ENCODE data around the gene BPIFA2.
"Not testable (repeated sequence)": the region's sequence is repeated elsewhere in the genome, so short reads cannot be mapped to it uniquely, and the experiment has no call there.

BPIFA2 gene

GRCh38 chr20:33167859-33168258, at the start of gene BPIFA2:
Gene BPIFA2 (plus strand): TSS chr20:33168159. CDS start chr20:33169146, 987 bp downstream.
- peaks cover 5% of the 10 kb centered on the region for H3K4me1 ChIP-seq (ENCODE audit: control insufficient read depth, low read length)
- H3K4me2 ChIP-seq (ENCODE audit: low read length): no peak within 1 kb of the TSS
- H3K36me3 ChIP-seq (ENCODE audit: control insufficient read depth, low read length): no peaks in the 10 kb centered on the region
- H3K9me2 ChIP-seq (replicated peaks; ENCODE audit: control insufficient read depth, low read length): no peaks in the 10 kb centered on the region
- no peaks in the 10 kb centered on the region for H4K20me1 ChIP-seq (ENCODE audit: control insufficient read depth, insufficient read depth, low read depth, low read length)
- H3K4me3 ChIP-seq (ENCODE audit: low read length): no peak within 1 kb of the TSS
- no peak for TF ChIP-seq CTCF (IDR thresholded peaks at IDR 0.05; ENCODE audit: low read depth, low read length, poor library complexity, severe bottlenecking)
- no peak for TF ChIP-seq EZH2phosphoT487 (IDR thresholded peaks at IDR 0.05; ENCODE audit: borderline replicate concordance, low read length)
- no peaks in the 10 kb centered on the region for H3K27me3 ChIP-seq (ENCODE audit: control insufficient read depth, low read length)
- H3F3A ChIP-seq (ENCODE audit: control insufficient read depth, insufficient read depth): no peaks in the 10 kb centered on the region
- no peaks in the 10 kb centered on the region for H3K79me2 ChIP-seq (ENCODE audit: control insufficient read depth, low read length)
- H3K9me3 ChIP-seq (ENCODE audit: control insufficient read depth, insufficient read depth, low read length): peaks cover 8% of the 10 kb centered on the region
- no peak within 1 kb of the TSS for H3K27ac ChIP-seq (ENCODE audit: low read depth, low read length)

GRCh38 chr20:33119725-33120720, 47.9 kb upstream of the BPIFA2 start:
- H3F3A ChIP-seq (ENCODE audit: control insufficient read depth, insufficient read depth): no peaks in the 10 kb centered on the region
- TF ChIP-seq EZH2phosphoT487 (IDR thresholded peaks at IDR 0.05; ENCODE audit: borderline replicate concordance, low read length) (no peak), CTCF (IDR thresholded peaks at IDR 0.05; ENCODE audit: low read depth, low read length, poor library complexity, severe bottlenecking) (no peak)
- H3K27ac ChIP-seq (ENCODE audit: low read depth, low read length): no peak overlapping the region
- H3K4me3 ChIP-seq (ENCODE audit: low read length): no peak overlapping the region
- no peaks in the 10 kb centered on the region for H3K36me3 ChIP-seq (ENCODE audit: control insufficient read depth, low read length)
- no peaks in the 10 kb centered on the region for H3K9me3 ChIP-seq (ENCODE audit: control insufficient read depth, insufficient read depth, low read length)
- no peaks in the 10 kb centered on the region for H3K79me2 ChIP-seq (ENCODE audit: control insufficient read depth, low read length)
- no peaks in the 10 kb centered on the region for H3K9me2 ChIP-seq (replicated peaks; ENCODE audit: control insufficient read depth, low read length)
- no peaks in the 10 kb centered on the region for H3K4me1 ChIP-seq (ENCODE audit: control insufficient read depth, low read length)
- no peaks in the 10 kb centered on the region for H4K20me1 ChIP-seq (ENCODE audit: control insufficient read depth, insufficient read depth, low read depth, low read length)
- H3K27me3 ChIP-seq (ENCODE audit: control insufficient read depth, low read length): no peaks in the 10 kb centered on the region
- H3K4me2 ChIP-seq (ENCODE audit: low read length): no peak overlapping the region

GRCh38 chr20:33120934-33121333, 47.0 kb upstream of the BPIFA2 start:
- Histone ChIP-seq H3K27me3 (ENCODE audit: control insufficient read depth, low read length) (no peaks in the 10 kb centered on the region; the same call in 1 of the 2 replicates), H3K36me3 (ENCODE audit: control insufficient read depth, low read length) (no peaks in the 10 kb centered on the region), H3K4me3 (ENCODE audit: low read length) (no peak overlapping the region), H3K27ac (ENCODE audit: low read depth, low read length) (no peak overlapping the region), H3K4me2 (ENCODE audit: low read length) (no peak overlapping the region), H3K9me3 (ENCODE audit: control insufficient read depth, insufficient read depth, low read length) (no peaks in the 10 kb centered on the region), H3F3A (ENCODE audit: control insufficient read depth, insufficient read depth) (no peaks in the 10 kb centered on the region), H3K4me1 (ENCODE audit: control insufficient read depth, low read length) (no peaks in the 10 kb centered on the region), H4K20me1 (ENCODE audit: control insufficient read depth, insufficient read depth, low read depth, low read length) (no peaks in the 10 kb centered on the region), H3K79me2 (ENCODE audit: control insufficient read depth, low read length) (no peaks in the 10 kb centered on the region), H3K9me2 (replicated peaks; ENCODE audit: control insufficient read depth, low read length) (no peaks in the 10 kb centered on the region)
- TF ChIP-seq EZH2phosphoT487 (IDR thresholded peaks at IDR 0.05; ENCODE audit: borderline replicate concordance, low read length) (no peak), CTCF (IDR thresholded peaks at IDR 0.05; ENCODE audit: low read depth, low read length, poor library complexity, severe bottlenecking) (no peak)

- not testable (repeated sequence) for H4K20me1 ChIP-seq (ENCODE audit: control insufficient read depth, insufficient read depth, low read depth, low read length); H3K27ac ChIP-seq (ENCODE audit: low read depth, low read length)
These were observed 45.7 kb upstream of the BPIFA2 start for GRCh38 chr20:33122297-33122696.

More at GRCh38 chr20:33122297-33122696, 45.7 kb upstream of the BPIFA2 start:
- not testable (repeated sequence) for H3K9me3 ChIP-seq (ENCODE audit: control insufficient read depth, insufficient read depth, low read length); H3K4me3 ChIP-seq (ENCODE audit: low read length); H3K79me2 ChIP-seq (ENCODE audit: control insufficient read depth, low read length); H3K27me3 ChIP-seq (ENCODE audit: control insufficient read depth, low read length); H3K4me2 ChIP-seq (ENCODE audit: low read length); H3K9me2 ChIP-seq (replicated peaks; ENCODE audit: control insufficient read depth, low read length); H3K4me1 ChIP-seq (ENCODE audit: control insufficient read depth, low read length); H3K36me3 ChIP-seq (ENCODE audit: control insufficient read depth, low read length); H3F3A ChIP-seq (ENCODE audit: control insufficient read depth, insufficient read depth)
